CD14-positive monocyte (primary cell): Measurements from ENCODE around the gene ME1. TPM values are rescaled to one million over a fixed set of nuclear protein-coding genes. Genes with fewer than 3 reads are reported as not detected.

Experiments
- DNase-seq, 3 donors: peaks; one replicate each; pipeline ENCODE4 v3.0.0-alpha.2; 2011 to 2022
- H2AFZ ChIP-seq: 2 replicates; pipeline ENCODE4 v1.6.0; 2012; ENCODE audit warnings: mild to moderate bottlenecking, low read depth, low read length, inconsistent platforms; ENCODE audit not compliant: insufficient read depth, poor library complexity, severe bottlenecking
- H3K27ac ChIP-seq, 2 donors: 1 replicate in 1 of 2; 2 replicates in 1 of 2; pipeline ENCODE4 v1.5.1; 2012 to 2013; ENCODE audit warnings: low read length in 2 of 2, control low read depth in 1 of 2, inconsistent platforms in 1 of 2, low read depth in 1 of 2, mild to moderate bottlenecking in 1 of 2
- H3K27me3 ChIP-seq, 2 donors: one replicate each; pipeline versions ENCODE4 v1.6.0 to v1.6.1; 2011 to 2013; ENCODE audit warnings: low read length in 2 of 2; ENCODE audit not compliant: control insufficient read depth in 2 of 2, insufficient read depth in 2 of 2
- H3K36me3 ChIP-seq, 2 donors: replicated peaks in 1 of 2; 1 replicate in 1 of 2; 2 replicates in 1 of 2; pipeline versions ENCODE4 v1.5.1 to v1.6.1; 2012 to 2013; ENCODE audit warnings: low read length in 2 of 2, control low read depth in 1 of 2, inconsistent platforms in 1 of 2, mild to moderate bottlenecking in 1 of 2; ENCODE audit not compliant: insufficient read depth in 2 of 2, control insufficient read depth in 1 of 2
- H3K4me1 ChIP-seq, 2 donors: 1 replicate in 1 of 2; 2 replicates in 1 of 2; pipeline versions ENCODE4 v1.5.1 to v1.6.1; 2012 to 2013; ENCODE audit warnings: low read length in 2 of 2, control low read depth in 1 of 2, inconsistent platforms in 1 of 2, mild to moderate bottlenecking in 1 of 2, moderate library complexity in 1 of 2; ENCODE audit not compliant: insufficient read depth in 2 of 2, control insufficient read depth in 1 of 2
- H3K4me2 ChIP-seq: replicated peaks from 2 replicates; pipeline ENCODE3; 2012; ENCODE audit warnings: low read length, moderate library complexity, mild to moderate bottlenecking; ENCODE audit not compliant: poor library complexity, severe bottlenecking; ENCODE audit errors: extremely low read depth
- H3K4me3 ChIP-seq, 3 experiments: fragments of 200-600 bp in 1 of 3; sonication (generic) in 1 of 3; replicated peaks in 1 of 3; 1 replicate in 2 of 3; 2 replicates in 1 of 3; pipeline ENCODE4 v1.5.1; 2011 to 2013; ENCODE audit warnings: low read length in 3 of 3, mild to moderate bottlenecking in 3 of 3, control low read depth in 2 of 3, low read depth in 2 of 3, inconsistent platforms in 1 of 3, moderate library complexity in 1 of 3
- H3K79me2 ChIP-seq: 2 replicates; pipeline ENCODE4 v1.6.0; 2012; ENCODE audit warnings: mild to moderate bottlenecking, control low read depth, inconsistent platforms, low read length, moderate library complexity; ENCODE audit not compliant: insufficient read depth
- H3K9ac ChIP-seq: 2 replicates; pipeline ENCODE4 v1.6.0; 2017; ENCODE audit warnings: low read length, mild to moderate bottlenecking; ENCODE audit not compliant: insufficient read depth, poor library complexity, severe bottlenecking
- H3K9me3 ChIP-seq, 2 donors: replicated peaks in 1 of 2; 1 replicate in 1 of 2; 2 replicates in 1 of 2; pipeline versions ENCODE4 v1.5.1 to v1.6.1; 2012 to 2013; ENCODE audit warnings: low read length in 2 of 2, control low read depth in 1 of 2; ENCODE audit not compliant: control insufficient read depth in 1 of 2, insufficient read depth in 1 of 2
- H4K20me1 ChIP-seq: 2 replicates; pipeline ENCODE4 v1.6.0; 2012; ENCODE audit warnings: mild to moderate bottlenecking, low read length, control low read depth, moderate library complexity; ENCODE audit not compliant: insufficient read depth
- H3K27ac Mint-ChIP-seq, 7 donors: one replicate each; pipeline ENCODE4 v1.8.0; 2020; ENCODE audit warnings: mild to moderate bottlenecking in 7 of 7, mixed read lengths in 7 of 7, moderate library complexity in 6 of 7, inconsistent platforms in 2 of 7
- H3K27me3 Mint-ChIP-seq, 3 donors: one replicate each; pipeline ENCODE4 v1.8.0; 2021 to 2022; ENCODE audit warnings: low read depth in 3 of 3, mild to moderate bottlenecking in 3 of 3, mixed read lengths in 3 of 3, moderate library complexity in 3 of 3, inconsistent platforms in 1 of 3
- H3K36me3 Mint-ChIP-seq, 2 donors: one replicate each; pipeline ENCODE4 v1.8.0; 2020; ENCODE audit warnings: mixed read lengths in 2 of 2, inconsistent platforms in 1 of 2, mild to moderate bottlenecking in 1 of 2
- H3K4me1 Mint-ChIP-seq: one replicate; pipeline ENCODE4 v1.8.0; 2020; ENCODE audit warnings: mild to moderate bottlenecking, mixed read lengths
- H3K4me3 Mint-ChIP-seq, 2 donors: one replicate each; pipeline ENCODE4 v1.8.0; 2020; ENCODE audit warnings: mild to moderate bottlenecking in 2 of 2, mixed read lengths in 2 of 2, moderate library complexity in 1 of 2
- H3K9me3 Mint-ChIP-seq, 7 donors: one replicate each; pipeline ENCODE4 v1.8.0; 2020 to 2022; ENCODE audit warnings: mixed read lengths in 7 of 7, mild to moderate bottlenecking in 6 of 7, moderate library complexity in 6 of 7, inconsistent platforms in 2 of 7
- WGBS: methylation state at CpG from one replicate; pipeline ENCODE4 v1.1.5; 2013; ENCODE audit warnings: missing lambda C conversion rate; ENCODE audit not compliant: insufficient coverage; 5-methylcytosine and 5-hydroxymethylcytosine counted together
- intact Hi-C, 2 donors: fragments of 100-400 bp; cut with micrococcal nuclease; formaldehyde crosslinking; loops; one replicate each; pipeline versions ENCODE4 v1.15.0 to v1.15.1; 2023
- polyA plus RNA-seq, 3 donors: library from polyadenylated mRNA; depleted of rRNA in 1 of 3; unstranded in 2 of 3; stranded (reverse) in 1 of 3; fragments of 300-500 nt in 2 of 3; fragments of >200 nt in 1 of 3; fragmentation: Illumina TruSeq in 2 of 3; gene quantifications; 1 replicate in 2 of 3; 2 replicates in 1 of 3; pipeline ENCODE4 v1.2.3, GENCODE V29; 2012 to 2021
- TF ChIP-seq, protein P1 (sequence below): fragments of 200-600 bp; IDR thresholded peaks from one replicate; pipeline ENCODE4 v1.8.0; 2022; ENCODE audit warnings: antibody characterized with exemption, mild to moderate bottlenecking

The ME1 gene
- polyA plus RNA-seq, 3 donors: 1.3 to 4.0 (median 2.1) TPM

DNA sequence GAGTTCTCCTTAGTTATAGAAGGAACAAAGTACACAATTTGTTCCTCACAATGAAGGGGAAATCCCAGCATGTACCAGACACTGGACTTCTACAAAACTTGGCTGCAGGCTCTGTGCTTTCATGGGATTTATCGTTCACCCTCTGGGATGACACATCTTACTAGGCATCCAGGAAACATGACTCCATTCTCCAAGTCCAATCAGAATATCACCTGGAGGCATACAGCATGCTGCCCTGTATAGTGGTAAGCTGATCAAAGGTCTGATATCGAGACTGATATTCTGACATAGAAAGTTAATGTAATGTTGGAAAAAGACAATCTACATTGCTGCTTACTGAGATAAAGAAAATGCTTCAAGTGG, 231.0 kb downstream of the ME1 start:
- no peaks in the 10 kb centered on the region for H3K4me1 ChIP-seq
- H3K9me3 ChIP-seq: no peaks in the 10 kb centered on the region
- H3K9ac ChIP-seq: no peak overlapping the region
- no peak overlapping the region for H3K4me2 ChIP-seq
- intact Hi-C loops: loop anchor here in 1 of 2 donors (10.0 kb wide), 1 partner anchor 955 kb away; the partner anchor contains the start of gene IBTK
- no peak overlapping the region for H2AFZ ChIP-seq
- peaks cover 5 to 8% of the 10 kb centered on the region in 2 donors for H3K36me3 Mint-ChIP-seq
- no peak overlapping the region for H3K4me3 ChIP-seq
- TF ChIP-seq, protein P1, sequence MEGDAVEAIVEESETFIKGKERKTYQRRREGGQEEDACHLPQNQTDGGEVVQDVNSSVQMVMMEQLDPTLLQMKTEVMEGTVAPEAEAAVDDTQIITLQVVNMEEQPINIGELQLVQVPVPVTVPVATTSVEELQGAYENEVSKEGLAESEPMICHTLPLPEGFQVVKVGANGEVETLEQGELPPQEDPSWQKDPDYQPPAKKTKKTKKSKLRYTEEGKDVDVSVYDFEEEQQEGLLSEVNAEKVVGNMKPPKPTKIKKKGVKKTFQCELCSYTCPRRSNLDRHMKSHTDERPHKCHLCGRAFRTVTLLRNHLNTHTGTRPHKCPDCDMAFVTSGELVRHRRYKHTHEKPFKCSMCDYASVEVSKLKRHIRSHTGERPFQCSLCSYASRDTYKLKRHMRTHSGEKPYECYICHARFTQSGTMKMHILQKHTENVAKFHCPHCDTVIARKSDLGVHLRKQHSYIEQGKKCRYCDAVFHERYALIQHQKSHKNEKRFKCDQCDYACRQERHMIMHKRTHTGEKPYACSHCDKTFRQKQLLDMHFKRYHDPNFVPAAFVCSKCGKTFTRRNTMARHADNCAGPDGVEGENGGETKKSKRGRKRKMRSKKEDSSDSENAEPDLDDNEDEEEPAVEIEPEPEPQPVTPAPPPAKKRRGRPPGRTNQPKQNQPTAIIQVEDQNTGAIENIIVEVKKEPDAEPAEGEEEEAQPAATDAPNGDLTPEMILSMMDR: no peak
- H3K4me1 Mint-ChIP-seq: peaks cover 2% of the 10 kb centered on the region
- no peak overlapping the region for H3K4me3 Mint-ChIP-seq
- peaks cover 0 to 2% (median 0%) of the 10 kb centered on the region in 7 donors for H3K9me3 Mint-ChIP-seq
- 100% methylated on average over 1 of the region's 2 CpGs for WGBS
- H3K27me3 Mint-ChIP-seq: no peaks in the 10 kb centered on the region
- H3K27me3 ChIP-seq: no peaks in the 10 kb centered on the region
- H3K27ac Mint-ChIP-seq: no peak overlapping the region
- DNase-seq: no peak
- H3K36me3 ChIP-seq: no peaks in the 10 kb centered on the region
- no peaks in the 10 kb centered on the region for H4K20me1 ChIP-seq
- no peak overlapping the region for H3K27ac ChIP-seq
- H3K79me2 ChIP-seq: no peaks in the 10 kb centered on the region

DNA sequence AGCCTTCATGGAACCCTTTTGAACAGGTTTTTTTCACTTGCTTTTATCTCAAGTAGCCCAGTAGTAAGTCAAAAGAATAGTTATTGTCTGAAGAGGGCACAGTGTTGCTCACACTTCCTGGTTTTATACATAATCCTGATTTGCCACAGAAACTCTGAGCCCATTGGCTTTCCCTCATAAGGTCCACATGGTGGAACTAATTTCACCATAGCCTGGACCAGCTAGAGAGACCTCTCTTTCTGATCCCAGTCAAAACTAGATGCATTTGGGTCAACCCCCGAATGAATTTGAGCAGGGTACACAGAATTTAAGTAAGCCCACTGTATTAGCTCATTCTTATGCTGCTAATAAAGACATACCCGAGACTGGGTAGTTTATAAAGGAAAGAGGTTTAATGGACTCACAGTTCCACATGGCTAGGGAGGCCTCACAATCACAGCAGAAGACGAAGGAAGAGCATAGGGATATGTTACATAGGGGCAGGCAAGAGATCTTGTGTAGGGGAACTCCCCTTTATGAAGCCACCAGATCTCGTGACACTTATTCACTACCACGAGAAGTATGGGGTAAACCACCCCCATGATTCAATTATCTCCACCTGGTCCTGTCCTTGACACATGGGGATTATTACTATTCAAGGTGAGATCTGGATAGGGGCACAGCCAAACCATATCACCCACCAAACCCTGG, 231.5 kb downstream of the ME1 start:
- H3K9ac ChIP-seq: no peak overlapping the region
- Mint-ChIP-seq H3K4me3 (no peak overlapping the region), H3K4me1 (peaks cover 4% of the 10 kb centered on the region), H3K27ac (no peak overlapping the region), H3K36me3 (peaks cover 5 to 8% of the 10 kb centered on the region in 2 donors), H3K9me3 (no peaks in the 10 kb centered on the region), H3K27me3 (peaks cover 0 to 2% (median 1%) of the 10 kb centered on the region in 3 donors)
- H4K20me1 ChIP-seq: no peaks in the 10 kb centered on the region
- no peak overlapping the region for H3K4me3 ChIP-seq
- peaks cover 2% of the 10 kb centered on the region in 2 donors for H3K4me1 ChIP-seq
- H3K36me3 ChIP-seq: no peaks in the 10 kb centered on the region
- no peaks in the 10 kb centered on the region for H3K79me2 ChIP-seq
- H2AFZ ChIP-seq: no peak overlapping the region
- peaks cover 0 to 2% of the 10 kb centered on the region in 2 donors for H3K27me3 ChIP-seq
- 100% methylated on average over 1 of the region's 5 CpGs for WGBS
- TF ChIP-seq, protein P1: no peak
- DNase-seq: peak in 1 of 3 donors; percentile 38
- H3K9me3 ChIP-seq: no peaks in the 10 kb centered on the region
- intact Hi-C loops: loop anchor here in 1 of 2 donors (10.0 kb wide), 1 partner anchor 955 kb away; the partner anchor contains the start of gene IBTK
- H3K4me2 ChIP-seq: no peak overlapping the region
- H3K27ac ChIP-seq: no peak overlapping the region
